ENCODE measurements around the gene PLEKHG4B.
A peak's percentile ranks its signal among the peaks of the same experiment; 100 is the strongest.
"Not testable (repeated sequence)": the region's sequence is repeated elsewhere in the genome, so short reads cannot be mapped to it uniquely, and the experiment has no call there.

The PLEKHG4B gene

DNA sequence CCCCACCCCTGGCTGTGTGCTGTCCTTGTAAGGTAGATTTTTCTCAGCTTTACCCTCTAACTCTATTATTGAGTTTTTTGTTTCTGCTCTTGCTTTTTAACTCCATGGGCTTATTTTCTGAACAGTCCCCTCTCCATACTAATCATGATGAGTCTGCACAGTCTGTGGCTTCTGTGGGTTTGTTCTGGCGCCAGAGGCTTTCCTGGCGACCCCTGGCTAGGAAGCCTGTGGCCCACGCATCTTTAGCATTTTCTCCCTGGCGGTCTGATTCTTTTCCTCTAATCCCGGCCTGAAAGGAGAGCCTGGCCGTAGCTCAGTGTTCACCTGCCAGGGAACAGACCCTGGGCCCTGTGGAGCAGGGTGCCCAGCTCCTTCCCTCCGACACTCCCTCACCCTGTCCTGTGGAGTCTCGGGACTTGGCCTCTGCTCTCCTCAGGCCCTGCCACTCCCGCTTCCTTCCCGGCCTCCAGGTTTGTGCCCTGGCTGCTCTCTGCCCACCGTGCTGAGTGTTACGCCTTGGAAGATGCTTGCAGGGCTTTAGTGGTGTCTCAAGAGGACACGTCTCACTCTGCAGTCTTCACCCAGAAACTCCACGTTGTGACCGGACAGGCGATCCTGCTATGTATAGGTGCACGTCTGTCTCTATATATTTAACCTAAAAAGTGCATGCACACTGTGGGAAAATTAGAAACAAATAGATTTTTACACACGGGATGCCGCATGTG is 67.6 kb downstream of the PLEKHG4B start:
- no peak for DNase-seq

DNA sequence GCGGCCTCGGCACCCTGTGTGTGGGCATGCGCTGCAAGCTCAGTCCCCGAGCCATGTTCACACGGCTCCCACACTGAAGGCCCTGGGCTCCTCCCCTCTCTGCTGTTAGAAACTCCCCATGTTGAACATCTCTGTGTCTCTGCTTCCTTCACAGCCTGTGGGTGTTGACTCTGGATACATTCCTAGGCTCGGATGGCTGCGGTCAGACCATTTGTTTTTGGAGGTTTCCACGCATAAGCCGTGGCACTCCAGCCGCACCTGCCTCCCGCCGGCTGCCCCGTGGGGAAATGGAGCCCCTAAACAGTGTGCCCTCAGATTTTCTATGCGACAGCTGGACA is 68.2 kb downstream of the PLEKHG4B start:
- DNase-seq: no peak

GRCh38 chr5:160921-161802 is 69.2 kb downstream of the PLEKHG4B start:
- no peak for DNase-seq

DNA sequence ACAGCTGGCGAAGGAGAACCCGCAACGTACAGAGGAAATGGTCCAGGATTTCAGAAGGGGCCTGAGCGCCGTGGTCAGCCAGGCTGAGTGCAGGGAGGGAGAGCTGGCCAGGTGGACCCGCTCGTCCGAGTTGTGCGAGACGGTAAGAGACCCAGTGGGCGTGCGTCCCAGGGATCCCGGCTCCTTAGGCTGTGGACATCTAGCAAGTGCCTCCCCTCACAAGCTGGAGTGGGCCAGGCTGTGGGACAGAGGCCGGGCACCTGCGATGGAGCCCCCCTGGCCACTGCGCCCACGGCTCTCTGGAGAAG is 69.8 kb downstream of the PLEKHG4B start:
- no peak for DNase-seq

DNA sequence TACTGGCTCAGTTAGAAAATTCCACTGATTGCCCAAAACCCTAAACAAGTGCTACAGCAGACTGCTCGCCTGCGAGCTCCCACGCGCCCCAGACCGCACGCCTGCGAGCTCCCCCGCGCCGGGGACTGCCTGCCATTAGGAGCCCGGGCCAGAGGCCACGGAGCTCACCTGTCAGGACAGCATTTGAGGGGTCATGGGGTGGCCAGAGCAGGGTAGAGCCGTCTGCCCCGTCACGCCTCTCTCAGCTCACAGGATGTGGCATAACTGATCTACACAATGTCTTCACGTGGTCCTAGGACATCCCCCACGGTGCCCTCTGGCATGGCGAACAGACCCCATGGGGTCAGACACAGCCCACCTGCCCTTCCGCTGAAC is 70.2 kb downstream of the PLEKHG4B start:
- no peak for DNase-seq

- peak; percentile 7 for DNase-seq
These were observed 70.8 kb downstream of the PLEKHG4B start for GRCh38 chr5:162565-163337.

DNA sequence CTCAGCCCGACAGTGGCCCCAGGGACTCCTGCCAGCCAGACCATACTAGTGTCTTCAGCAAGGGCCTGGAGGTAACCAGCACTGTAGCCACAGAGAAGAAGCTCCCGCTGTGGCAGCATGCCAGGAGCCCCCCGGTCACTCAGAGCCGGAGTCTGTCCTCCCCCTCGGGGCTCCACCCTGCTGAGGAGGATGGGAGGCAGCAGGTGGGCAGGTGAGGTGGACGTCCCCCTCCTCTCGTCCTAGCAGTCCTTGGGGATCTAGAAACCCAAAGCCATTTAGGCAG is 71.3 kb downstream of the PLEKHG4B start:
- peak; percentile 10 for DNase-seq

DNA sequence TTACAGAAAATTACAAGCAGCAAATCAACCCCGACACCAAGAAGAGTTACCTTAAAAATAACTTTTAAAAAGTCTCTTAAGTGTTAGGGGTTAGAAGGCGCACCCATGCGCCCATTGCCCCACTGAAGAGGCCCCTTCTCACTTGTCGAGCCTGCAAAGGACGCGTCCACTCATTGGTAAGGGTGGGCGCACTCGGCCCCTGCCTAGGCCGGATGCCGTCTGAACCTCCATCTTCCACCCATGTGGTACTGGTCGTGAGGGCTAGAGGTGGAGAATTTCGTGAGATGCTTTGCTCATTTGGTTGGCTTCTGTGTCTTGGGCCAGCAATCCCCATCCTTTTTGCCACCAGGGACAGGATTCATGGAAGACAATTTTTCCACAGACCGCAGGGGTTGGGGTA is 71.9 kb downstream of the PLEKHG4B start:
- DNase-seq: peak; percentile 2

DNA sequence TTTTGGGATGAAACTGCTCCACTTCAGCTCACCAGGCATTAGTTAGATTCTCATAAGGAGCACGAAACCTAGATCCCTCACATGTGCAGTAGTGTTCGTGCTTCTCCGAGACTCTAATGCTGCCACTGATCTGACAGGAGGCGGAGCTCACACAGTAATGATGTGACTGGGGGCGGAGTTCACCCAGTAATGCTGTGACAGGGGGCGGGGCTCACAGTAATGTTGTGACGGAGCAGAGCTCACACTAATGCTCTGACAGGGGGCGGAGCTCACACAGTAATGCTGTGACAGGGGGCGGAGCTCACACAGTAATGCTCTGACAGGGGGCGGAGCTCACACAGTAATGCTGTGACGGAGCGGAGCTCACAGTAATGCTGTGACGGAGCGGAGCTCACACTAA is 72.3 kb downstream of the PLEKHG4B start:
- no peak for DNase-seq

DNA sequence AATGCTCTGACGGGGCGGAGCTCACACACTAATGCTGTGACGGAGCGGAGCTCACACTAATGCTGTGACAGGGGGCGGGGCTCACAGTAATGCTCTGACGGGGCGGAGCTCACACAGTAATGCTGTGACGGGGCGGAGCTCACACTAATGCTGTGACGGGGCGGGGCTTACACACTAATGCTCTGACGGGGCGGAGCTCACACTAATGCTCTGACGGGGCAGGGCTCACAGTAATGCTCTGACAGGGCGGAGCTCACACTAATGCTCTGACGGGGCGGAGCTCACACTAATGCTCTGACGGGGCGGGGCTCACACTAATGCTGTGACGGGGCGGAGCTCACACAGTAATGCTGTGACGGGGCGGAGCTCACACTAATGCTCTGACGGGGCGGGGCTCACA is 72.8 kb downstream of the PLEKHG4B start:
- DNase-seq: not testable (repeated sequence)

- peak; percentile 8 for DNase-seq
These were observed 74.7 kb downstream of the PLEKHG4B start for GRCh38 chr5:166441-167372.

GRCh38 chr5:167511-167910 is 75.5 kb downstream of the PLEKHG4B start:
- no peak for DNase-seq

DNA sequence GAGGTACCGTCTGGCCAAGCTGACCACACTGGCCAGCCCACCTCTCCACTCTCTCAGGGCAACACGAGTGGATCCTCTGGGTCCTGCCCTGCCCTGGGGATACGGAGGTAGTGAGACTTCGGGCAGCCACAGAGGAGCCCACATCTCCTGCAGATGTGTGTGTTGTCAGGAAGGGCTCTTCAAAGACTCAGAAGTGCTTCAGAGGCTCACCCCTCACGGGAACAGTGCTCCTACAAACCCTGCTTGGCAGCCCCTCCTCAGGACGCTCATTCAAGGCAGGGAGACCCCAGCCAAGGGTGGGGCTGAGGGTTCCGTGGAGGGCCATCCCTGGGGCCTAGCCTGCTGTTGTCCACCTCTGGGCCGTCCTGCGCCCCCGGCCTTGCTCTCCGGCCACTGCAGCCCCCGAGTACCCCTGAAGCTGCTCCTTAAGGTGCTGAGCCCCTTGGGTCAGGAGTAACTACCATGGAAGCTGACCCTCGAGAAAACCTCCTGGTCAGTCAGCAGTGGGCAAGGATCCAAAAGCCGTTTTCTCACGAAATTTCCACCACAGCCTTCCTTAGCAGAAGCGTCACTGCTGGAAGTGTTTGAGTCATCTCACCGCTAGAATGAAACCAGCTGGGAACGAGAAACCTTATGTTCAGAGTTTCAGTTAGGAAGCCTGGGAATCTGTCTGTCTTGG is 76.2 kb downstream of the PLEKHG4B start:
- peak; percentile 1 for DNase-seq

DNA sequence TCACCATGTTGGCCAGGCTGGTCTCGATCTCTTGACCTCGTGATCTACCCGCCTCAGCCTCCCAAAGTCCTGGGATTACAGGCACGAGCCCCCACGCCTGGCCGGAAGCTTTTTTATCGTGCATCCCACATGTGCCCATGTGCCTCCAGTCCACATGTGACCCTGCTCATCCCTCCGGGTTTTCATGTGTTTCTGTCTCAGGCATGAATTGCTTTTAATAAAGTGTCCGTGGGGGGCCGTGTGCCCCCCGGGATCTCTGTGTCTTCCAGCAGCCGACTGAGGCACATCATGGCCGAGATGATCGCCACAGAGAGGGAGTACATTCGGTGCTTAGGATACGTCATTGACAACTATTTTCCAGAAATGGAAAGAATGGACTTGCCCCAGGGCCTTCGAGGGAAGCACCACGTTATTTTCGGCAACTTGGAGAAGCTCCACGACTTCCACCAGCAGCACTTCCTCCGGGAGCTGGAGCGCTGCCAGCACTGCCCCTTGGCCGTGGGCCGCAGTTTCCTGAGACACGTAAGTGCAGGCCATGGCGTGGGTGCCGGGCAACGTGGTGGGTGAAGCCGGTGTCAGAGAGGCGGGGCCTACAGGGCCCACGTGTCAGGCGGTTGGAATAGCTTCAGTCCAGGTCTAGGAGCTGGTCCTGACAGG is 77.2 kb downstream of the PLEKHG4B start:
- DNase-seq: no peak

DNA sequence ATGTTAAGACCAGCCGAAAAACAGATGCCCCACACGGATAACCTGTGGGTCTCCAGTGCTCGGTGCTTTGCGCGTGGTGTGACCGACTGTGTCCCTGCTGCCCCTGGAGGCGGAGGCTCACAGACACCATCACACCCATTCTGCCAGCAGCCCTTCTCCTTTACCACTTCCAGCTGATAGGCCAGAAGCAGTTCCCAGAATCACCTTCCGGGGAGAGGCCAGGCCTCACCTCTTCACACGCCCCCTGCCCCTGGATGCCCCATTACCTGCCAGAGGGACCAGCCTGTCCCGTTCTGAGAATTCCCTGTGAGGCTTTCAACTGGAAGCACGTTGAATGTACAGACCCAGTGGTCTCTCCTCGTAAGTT is 77.7 kb downstream of the PLEKHG4B start:
- no peak for DNase-seq

- no peak for DNase-seq
These were observed 79.2 kb downstream of the PLEKHG4B start for GRCh38 chr5:170971-171800.

DNA sequence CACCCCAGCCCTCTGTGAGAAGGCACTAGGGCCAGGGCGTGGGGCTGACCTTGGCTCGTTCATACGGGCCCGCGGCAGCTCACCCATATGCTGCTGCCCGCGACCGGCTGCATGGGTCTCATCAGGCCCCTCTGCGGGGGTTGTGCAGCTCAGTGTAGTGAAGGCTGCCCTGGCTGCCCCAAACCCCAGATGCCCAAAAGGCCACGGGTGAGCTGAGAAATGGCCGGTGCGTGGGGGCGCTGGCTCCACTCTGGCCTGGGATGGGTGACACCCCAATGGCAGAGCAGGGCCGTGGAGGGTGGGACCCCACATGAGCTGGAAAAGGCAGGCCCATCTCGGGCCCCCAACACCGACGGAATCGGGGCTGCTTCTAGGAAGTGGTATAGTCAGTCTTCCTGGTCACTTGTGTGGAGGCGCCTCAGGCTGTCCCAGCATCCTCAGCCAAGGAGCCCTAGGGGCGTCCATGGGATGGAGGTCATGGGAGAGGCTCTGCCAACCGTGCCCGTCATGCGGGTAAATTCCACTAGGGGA is 79.9 kb downstream of the PLEKHG4B start:
- DNase-seq: no peak

- no peak for DNase-seq
These were observed 80.5 kb downstream of the PLEKHG4B start for GRCh38 chr5:172421-172820.

- no peak for DNase-seq
These were observed 80.9 kb downstream of the PLEKHG4B start for GRCh38 chr5:172841-173251.

Measured in activated T-cell treated with anti-CD3 and anti-CD28 coated beads, Interleukin-2, amount 50 U/mL, for 1 hour (primary cell).